ENCODE data around the gene ZFP62. TPM values are rescaled to one million over a fixed set of nuclear protein-coding genes. Genes with fewer than 3 reads are reported as not detected.
"Not testable (repeated sequence)": the region's sequence is repeated elsewhere in the genome, so short reads cannot be mapped to it uniquely, and the experiment has no call there.

Gene ZFP62
- total RNA-seq, 1 donor from 2014 or later = 14.5 TPM

DNA sequence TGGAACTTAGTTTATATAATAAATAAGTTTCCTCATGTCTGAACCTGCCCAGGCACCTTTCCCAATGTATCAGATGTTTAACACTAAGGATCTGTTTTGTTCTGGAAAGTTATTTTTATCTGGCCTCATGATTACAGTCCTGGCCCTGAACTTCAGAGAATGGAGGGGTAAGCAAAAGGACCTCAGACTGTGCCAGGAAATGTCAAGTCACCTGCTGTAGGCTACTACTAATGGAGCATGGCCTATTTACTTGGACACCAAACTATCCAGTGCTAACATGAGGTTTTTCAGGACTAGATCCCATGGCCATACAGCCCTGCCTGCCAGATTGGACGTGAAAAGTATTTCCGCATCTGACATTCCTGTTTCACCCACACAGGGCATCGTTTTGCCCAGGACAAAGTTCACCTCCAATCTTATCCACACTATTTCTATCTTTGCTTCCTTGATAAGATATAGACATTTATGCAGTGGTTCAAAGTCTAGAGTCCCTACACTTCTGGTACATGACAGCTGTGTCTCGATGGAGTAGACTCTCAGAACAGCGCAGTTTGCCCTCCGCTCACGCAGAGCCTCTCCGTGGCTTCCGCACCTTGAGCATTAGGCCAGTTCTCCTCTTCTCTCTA is 37.7 kb upstream of the ZFP62 start, which contains the start of gene BTNL8:
Gene BTNL8, plus strand, starts transcription at position 539 of the 626 bp plus-strand sequence. CDS start 152 bp downstream, outside the sequence.
- H3K27ac Mint-ChIP-seq (ENCODE audit: unreplicated experiment) = no peak within 1 kb of the TSS
- H3K27ac ChIP-seq (ENCODE audit: low read depth, low read length) = no peak within 1 kb of the TSS

DNA sequence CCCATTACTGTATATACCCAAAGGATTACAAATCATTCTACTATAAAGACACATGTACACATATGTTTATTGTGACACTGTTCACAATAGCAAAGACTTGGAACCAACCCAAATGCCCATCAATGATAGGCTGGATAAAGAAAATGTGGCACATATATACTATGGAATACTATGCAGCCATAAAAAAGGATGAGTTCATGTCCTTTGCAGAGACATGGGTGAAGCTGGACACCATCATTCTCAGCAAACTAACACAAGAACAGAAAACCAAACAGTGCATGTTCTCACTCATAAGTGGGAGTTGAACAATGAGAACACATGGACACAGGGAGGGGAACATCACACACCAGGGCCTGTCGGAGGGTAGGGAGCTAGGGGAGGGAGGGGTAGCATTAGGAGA is 34.3 kb upstream of the ZFP62 start:
- H2AFZ ChIP-seq (ENCODE audit: low read depth, low read length); H4K20me1 ChIP-seq (ENCODE audit: insufficient read depth, low read length); H3K4me1 ChIP-seq (ENCODE audit: insufficient read depth, low read length); H3K36me3 Mint-ChIP-seq (ENCODE audit: low read depth, unreplicated experiment); DNase-seq (ENCODE audit: low read depth); FAIRE-seq; H3K27ac Mint-ChIP-seq (ENCODE audit: unreplicated experiment); H3K9me3 Mint-ChIP-seq (ENCODE audit: unreplicated experiment); H3K27ac ChIP-seq (ENCODE audit: low read depth, low read length); H3K4me3 ChIP-seq (ENCODE audit: insufficient read depth, low read depth, low read length); H3K4me1 Mint-ChIP-seq (ENCODE audit: low read depth, unreplicated experiment); H3K4me2 ChIP-seq (ENCODE audit: low read length); H3K27me3 ChIP-seq (ENCODE audit: insufficient read depth, low read length); H3K79me2 ChIP-seq (ENCODE audit: insufficient read depth, low read length); H3K9me3 ChIP-seq (ENCODE audit: insufficient read depth, low read depth, low read length); H3K9ac ChIP-seq (ENCODE audit: low read length); H3K36me3 ChIP-seq (ENCODE audit: insufficient read depth, low read length); H3K4me3 Mint-ChIP-seq (ENCODE audit: unreplicated experiment): not testable (repeated sequence)
- H3K27me3 Mint-ChIP-seq (ENCODE audit: low read depth, unreplicated experiment) = peaks cover 23% of the 10 kb centered on the region

More for the DNA sequence above, 37.7 kb upstream of the ZFP62 start, which contains the start of gene BTNL8:
- Histone ChIP-seq H3K9ac (ENCODE audit: low read length) (no peak within 1 kb of the TSS), H2AFZ (ENCODE audit: low read depth, low read length) (no peak within 1 kb of the TSS), H3K79me2 (ENCODE audit: insufficient read depth, low read length) (no peaks in the 10 kb centered on the region), H3K4me2 (ENCODE audit: low read length) (no peak within 1 kb of the TSS), H4K20me1 (ENCODE audit: insufficient read depth, low read length) (no peaks in the 10 kb centered on the region), H3K27me3 (ENCODE audit: insufficient read depth, low read length) (no peaks in the 10 kb centered on the region), H3K36me3 (ENCODE audit: insufficient read depth, low read length) (no peaks in the 10 kb centered on the region), H3K4me1 (ENCODE audit: insufficient read depth, low read length) (no peaks in the 10 kb centered on the region), H3K4me3 (ENCODE audit: insufficient read depth, low read depth, low read length) (no peak within 1 kb of the TSS), H3K9me3 (ENCODE audit: insufficient read depth, low read depth, low read length) (peaks cover 5% of the 10 kb centered on the region)
- DNase-seq (ENCODE audit: low read depth) (no peak), FAIRE-seq (no peak)
- Mint-ChIP-seq H3K36me3 (ENCODE audit: low read depth, unreplicated experiment) (no peaks in the 10 kb centered on the region), H3K4me1 (ENCODE audit: low read depth, unreplicated experiment) (no peaks in the 10 kb centered on the region), H3K9me3 (ENCODE audit: unreplicated experiment) (peaks cover 3% of the 10 kb centered on the region), H3K27me3 (ENCODE audit: low read depth, unreplicated experiment) (peaks cover 7% of the 10 kb centered on the region), H3K4me3 (ENCODE audit: unreplicated experiment) (no peak within 1 kb of the TSS)
- TF ChIP-seq CTCF (IDR thresholded peaks at IDR 0.05; ENCODE audit: insufficient read depth, low read depth, low read length) (no peak), EZH2 (IDR thresholded peaks at IDR 0.05; ENCODE audit: insufficient read depth, low read length) (no peak)

DNA sequence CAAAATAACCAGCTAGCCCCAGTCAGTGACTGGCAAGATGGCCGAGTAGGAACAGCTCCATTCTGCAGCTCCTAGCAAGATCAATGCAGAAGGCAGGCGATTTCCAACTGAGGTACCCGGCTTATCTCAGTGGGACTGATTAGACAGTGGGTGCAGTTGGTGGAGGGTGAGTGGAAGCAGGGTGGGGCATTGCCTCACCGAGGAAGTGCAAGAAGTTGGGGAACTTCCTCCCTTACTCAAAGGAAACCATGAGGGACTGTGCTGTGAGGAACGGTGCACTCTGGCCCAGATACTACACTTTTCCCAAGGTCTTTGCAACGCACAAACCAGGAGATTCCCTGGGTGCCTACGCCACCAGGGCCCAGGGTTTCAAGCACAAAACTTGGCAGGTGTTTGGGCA is 28.3 kb upstream of the ZFP62 start:
- no peaks in the 10 kb centered on the region for H3K79me2 ChIP-seq (ENCODE audit: insufficient read depth, low read length)
- no peak overlapping the region for H3K4me3 Mint-ChIP-seq (ENCODE audit: unreplicated experiment)
- no peaks in the 10 kb centered on the region for H4K20me1 ChIP-seq (ENCODE audit: insufficient read depth, low read length)
- H3K27ac Mint-ChIP-seq (ENCODE audit: unreplicated experiment) = no peak overlapping the region
- H3K9me3 ChIP-seq (ENCODE audit: insufficient read depth, low read depth, low read length) = no peaks in the 10 kb centered on the region
- TF ChIP-seq CTCF (IDR thresholded peaks at IDR 0.05; ENCODE audit: insufficient read depth, low read depth, low read length) (no peak), EZH2 (IDR thresholded peaks at IDR 0.05; ENCODE audit: insufficient read depth, low read length) (no peak)
- H3K4me1 Mint-ChIP-seq (ENCODE audit: low read depth, unreplicated experiment) = no peaks in the 10 kb centered on the region
- FAIRE-seq = no peak
- no peak overlapping the region for H3K9ac ChIP-seq (ENCODE audit: low read length)
- peaks cover 18% of the 10 kb centered on the region for H3K27me3 Mint-ChIP-seq (ENCODE audit: low read depth, unreplicated experiment)
- no peak overlapping the region for H2AFZ ChIP-seq (ENCODE audit: low read depth, low read length)
- no peaks in the 10 kb centered on the region for H3K27me3 ChIP-seq (ENCODE audit: insufficient read depth, low read length)
- H3K9me3 Mint-ChIP-seq (ENCODE audit: unreplicated experiment) = peaks cover 9% of the 10 kb centered on the region
- no peak overlapping the region for H3K4me3 ChIP-seq (ENCODE audit: insufficient read depth, low read depth, low read length)
- peaks cover 2% of the 10 kb centered on the region for H3K36me3 Mint-ChIP-seq (ENCODE audit: low read depth, unreplicated experiment)
- no peak overlapping the region for H3K4me2 ChIP-seq (ENCODE audit: low read length)
- DNase-seq (ENCODE audit: low read depth) = no peak
- H3K4me1 ChIP-seq (ENCODE audit: insufficient read depth, low read length) = no peaks in the 10 kb centered on the region
- no peaks in the 10 kb centered on the region for H3K36me3 ChIP-seq (ENCODE audit: insufficient read depth, low read length)
- no peak overlapping the region for H3K27ac ChIP-seq (ENCODE audit: low read depth, low read length)

- H3K4me2 ChIP-seq (ENCODE audit: low read length); DNase-seq (ENCODE audit: low read depth); H3K4me3 Mint-ChIP-seq (ENCODE audit: unreplicated experiment); H3K27me3 ChIP-seq (ENCODE audit: insufficient read depth, low read length); H3K27ac ChIP-seq (ENCODE audit: low read depth, low read length); H3K4me3 ChIP-seq (ENCODE audit: insufficient read depth, low read depth, low read length); H3K36me3 Mint-ChIP-seq (ENCODE audit: low read depth, unreplicated experiment); H3K9me3 ChIP-seq (ENCODE audit: insufficient read depth, low read depth, low read length); FAIRE-seq; H3K27ac Mint-ChIP-seq (ENCODE audit: unreplicated experiment); H3K4me1 Mint-ChIP-seq (ENCODE audit: low read depth, unreplicated experiment); H4K20me1 ChIP-seq (ENCODE audit: insufficient read depth, low read length); H3K36me3 ChIP-seq (ENCODE audit: insufficient read depth, low read length); H2AFZ ChIP-seq (ENCODE audit: low read depth, low read length); H3K4me1 ChIP-seq (ENCODE audit: insufficient read depth, low read length); H3K79me2 ChIP-seq (ENCODE audit: insufficient read depth, low read length); H3K9ac ChIP-seq (ENCODE audit: low read length): not testable (repeated sequence)
- H3K9me3 Mint-ChIP-seq (ENCODE audit: unreplicated experiment) = peaks cover 16% of the 10 kb centered on the region
- peaks cover 18% of the 10 kb centered on the region for H3K27me3 Mint-ChIP-seq (ENCODE audit: low read depth, unreplicated experiment)
Measured at GRCh38 chr5:180885845-180886529, 24.9 kb upstream of the ZFP62 start.

All from astrocyte (in vitro differentiated cells and primary cell).